ENCODE data around the gene PTGDS.
"Not testable (repeated sequence)": the region's sequence is repeated elsewhere in the genome, so short reads cannot be mapped to it uniquely, and the experiment has no call there.

PTGDS gene

DNA sequence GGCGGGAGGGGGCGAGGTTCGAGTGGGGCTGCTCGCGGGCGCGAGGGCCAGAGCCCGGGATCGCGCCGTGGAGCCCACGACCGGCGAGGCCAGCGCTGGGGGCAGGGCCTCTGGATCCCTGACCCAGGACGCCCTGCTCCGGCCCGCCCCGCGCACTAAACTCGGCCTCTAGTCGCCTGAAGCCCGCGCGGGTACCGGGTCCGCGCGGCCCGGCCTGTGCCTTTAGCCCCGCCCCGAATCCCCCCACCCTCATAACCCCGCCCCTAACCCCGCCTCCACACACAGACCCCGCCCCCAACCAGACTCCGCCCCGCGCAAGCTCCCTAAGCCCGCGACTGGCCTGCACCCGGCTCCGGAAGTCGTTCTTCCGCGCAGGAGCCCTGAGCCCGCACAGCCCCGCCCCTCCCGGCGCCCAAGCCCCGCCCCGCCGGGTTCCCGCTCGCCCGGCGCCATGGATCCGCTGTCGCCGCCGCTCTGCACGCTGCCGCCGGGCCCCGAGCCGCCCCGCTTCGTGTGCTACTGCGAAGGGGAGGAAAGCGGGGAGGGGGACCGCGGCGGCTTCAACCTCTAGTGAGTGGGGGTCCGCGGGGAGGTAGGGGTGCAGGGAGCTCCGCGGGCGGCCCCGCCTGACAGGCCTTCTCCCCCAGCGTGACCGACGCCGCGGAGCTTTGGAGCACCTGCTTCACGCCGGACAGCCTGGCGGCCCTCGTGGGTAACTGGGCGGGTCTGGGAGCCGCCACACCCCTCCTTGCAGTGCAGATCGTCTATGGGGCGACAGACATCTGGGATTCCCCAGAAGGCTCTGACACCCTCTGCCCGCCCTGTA is 14.9 kb downstream of the PTGDS start, which contains the start of gene PAXX:
Gene PAXX (plus strand): TSS at position 430 of the 826 bp plus-strand sequence. CDS start 22 bp downstream, at position 452.
- DNase-seq (ENCODE audit: low spot score), result peak; percentile 92

DNA sequence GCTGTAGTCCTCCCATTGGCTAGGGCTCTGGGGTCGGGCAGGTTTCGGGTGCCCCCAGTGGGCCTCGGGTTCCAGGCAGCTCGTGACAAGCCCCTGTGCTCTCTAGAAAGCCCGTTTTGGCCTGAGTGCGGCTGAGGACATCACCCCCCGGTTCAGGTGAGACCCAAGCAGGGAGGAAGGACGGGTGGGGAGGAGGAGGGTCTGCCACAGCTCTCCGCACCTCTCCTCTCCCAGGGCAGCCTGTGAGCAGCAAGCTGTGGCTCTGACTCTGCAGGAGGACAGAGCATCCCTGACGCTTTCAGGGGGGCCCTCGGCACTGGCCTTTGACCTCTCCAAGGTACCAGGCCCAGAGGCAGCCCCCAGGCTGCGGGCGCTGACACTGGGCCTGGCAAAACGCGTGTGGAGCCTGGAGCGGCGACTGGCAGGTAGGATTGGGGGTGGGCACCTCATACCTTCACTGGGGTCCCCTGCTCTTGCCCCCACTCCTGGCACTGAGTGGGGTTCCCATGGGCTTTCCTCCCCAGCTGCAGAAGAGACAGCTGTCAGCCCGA is 15.6 kb downstream of the PTGDS start:
- no peak for DNase-seq (ENCODE audit: low spot score)

DNA sequence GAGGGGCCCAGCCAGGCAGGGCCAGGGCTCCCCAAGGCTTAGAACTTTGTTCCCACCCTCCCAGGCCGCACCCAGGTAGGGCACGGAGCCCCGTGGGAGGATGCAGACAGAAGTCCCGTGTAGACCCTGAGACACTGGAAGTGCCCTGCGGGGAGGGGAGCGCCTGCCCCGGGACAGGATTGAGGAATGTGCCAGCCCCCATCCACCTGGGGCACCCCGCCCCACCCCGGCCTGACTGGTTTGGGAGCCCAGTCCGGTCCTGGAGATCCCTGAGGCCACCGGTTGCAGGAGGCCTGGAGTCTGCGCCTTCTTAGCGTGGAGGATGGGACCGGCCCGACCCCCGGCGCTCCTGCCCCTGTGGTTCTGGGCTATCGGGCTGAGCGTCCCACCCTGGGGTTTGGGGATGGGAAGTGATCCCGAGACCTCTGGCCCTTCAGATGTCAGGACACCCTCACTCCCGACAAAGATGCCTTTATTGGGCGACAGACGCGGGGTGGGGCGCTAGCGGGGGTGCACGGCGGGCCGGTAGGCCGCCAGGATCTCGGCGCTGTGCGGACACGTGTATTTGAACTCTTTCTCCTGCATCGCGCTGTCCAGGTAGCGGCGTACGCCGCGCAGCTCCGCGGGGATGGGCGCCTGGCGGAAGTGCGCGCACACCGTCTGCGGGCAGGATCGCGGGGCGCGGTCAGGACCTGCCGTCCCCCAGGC is 17.0 kb downstream of the PTGDS start:
- DNase-seq (ENCODE audit: low spot score), result no peak

DNA sequence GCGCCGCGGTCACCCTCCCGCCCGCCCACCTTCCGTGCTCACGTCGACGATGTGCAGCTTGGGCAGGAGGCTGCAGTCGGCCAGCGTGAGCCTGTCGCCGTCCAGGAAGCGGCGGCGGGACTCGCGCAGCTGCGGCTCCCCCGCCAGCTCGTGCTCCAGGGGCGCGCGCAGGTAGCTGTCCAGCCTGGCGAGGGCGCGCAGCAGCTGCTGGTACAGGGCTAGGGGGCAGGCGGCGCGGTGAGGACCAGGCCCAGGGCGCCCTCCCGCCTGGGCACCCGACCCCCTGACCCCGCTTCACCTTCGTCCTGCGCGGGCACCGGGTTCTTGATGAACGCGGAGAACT is 17.6 kb downstream of the PTGDS start:
- DNase-seq (ENCODE audit: low spot score), result no peak

DNA sequence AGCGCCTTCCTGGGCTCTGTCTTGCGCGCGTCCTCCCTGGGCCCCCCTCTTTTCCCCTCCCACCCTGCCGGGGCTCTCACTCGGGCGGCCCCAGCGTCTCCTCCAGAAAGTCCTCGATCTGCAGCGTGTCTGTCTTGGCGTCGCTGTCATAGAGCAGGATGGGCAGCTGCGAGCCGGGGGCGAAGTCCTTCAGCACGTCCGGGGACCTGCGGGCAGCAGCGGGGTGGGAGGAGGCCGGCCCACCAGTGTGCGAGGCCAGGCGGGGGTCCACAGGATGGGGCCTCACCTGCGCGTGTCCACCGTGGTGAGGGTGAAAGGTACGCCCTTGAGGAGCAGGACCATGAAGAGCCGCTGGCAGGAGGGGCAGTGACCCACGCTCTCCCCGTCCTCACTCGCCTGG is 18.1 kb downstream of the PTGDS start:
- DNase-seq (ENCODE audit: low spot score), result no peak

DNA sequence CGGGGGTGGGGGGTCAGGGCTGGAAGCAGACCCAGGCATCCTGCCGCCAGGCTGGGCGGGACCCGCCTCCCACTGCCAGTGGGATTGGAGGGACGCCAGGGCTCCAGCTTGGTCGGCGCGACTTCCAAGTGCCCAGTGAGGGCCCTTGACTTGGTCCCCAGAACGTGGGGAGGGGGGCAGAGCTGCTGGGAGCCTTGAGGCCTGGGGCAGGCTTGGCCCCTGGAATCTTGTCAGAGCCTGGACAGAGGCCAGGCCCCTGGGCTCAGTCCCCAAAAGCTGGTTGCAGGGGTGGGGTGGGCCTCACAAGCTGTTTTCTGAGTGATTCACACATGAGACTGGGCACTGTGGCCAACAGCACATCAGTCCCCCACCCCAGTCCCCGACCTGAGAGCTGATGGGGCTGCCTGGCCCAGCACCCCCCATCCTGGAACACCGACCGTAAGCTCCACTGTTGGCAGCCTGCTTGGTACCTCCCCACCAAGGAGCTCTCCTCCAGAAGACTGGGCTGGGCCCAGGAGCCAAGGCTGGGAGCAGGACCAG is 18.5 kb downstream of the PTGDS start:
- DNase-seq (ENCODE audit: low spot score), result no peak

DNA sequence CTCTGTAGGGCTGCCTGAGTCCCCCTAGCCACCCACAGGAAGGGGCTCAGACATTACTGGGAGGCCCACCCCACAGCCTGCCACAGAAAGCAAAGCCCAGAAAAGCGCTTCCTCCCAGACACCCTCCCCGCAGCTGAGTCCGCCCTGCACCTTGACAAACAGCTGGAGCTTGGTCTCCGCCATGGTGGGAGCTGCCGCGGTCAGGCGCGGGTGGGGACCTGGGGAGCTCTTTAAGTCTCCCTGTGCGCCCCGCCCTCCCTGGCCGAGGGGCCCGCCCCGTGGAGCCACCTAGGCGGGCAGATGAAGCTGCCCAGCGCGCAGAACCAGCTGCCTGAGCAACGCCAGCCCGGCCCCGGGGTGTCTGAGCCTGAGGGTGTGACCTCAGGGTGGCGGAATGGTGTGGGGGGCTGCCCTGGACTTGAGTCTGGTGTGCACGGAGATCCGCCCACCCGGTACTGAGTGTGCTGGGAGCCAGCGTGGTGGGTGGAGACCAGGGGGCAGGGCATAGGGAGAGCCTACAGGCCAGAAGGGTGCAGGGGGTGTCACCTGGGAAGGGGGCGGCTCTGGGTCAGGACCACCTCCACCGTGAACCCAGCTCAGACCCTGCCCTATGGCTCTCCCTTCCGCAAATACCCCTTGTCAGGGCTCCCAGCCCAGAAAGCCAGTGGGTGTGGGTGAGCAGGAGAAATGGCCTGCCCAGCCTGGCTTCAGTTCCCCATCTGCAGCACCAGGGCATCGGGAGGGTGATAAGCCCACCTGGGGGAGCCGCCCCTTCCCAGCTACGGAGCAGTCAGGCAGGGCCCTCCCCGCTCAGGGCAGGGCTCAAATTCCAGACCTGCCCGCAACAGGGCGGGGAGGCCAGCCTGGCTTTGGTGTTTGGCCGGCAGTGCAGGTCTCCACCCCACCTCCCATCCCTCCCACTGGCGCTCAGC is 19.3 kb downstream of the PTGDS start, which contains the start of gene CLIC3:
Gene CLIC3 (minus strand): TSS at position 208 of the 932 bp plus-strand sequence. CDS start 25 bp downstream, at position 183.
- DNase-seq (ENCODE audit: low spot score), result peak; percentile 57

DNA sequence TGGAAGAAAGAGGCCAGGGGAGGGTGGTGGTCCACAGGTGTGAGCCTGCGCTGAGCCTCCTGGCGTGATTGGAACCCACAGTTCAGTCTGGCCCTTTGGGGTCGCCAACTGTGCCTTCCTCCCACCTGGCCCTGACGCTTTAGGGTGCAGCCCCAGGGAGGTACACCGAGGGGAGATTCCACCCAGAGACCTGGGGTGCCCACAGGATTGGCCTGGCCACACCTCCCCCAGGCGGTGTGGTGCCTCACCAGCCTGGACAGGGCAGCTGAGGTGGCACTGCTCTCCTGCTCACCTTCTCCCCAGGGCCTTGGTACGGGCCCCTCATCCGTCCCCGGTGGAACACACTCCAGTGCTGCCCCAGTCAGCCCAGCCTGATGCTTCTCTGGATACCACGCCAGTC is 20.1 kb downstream of the PTGDS start:
- no peak for DNase-seq (ENCODE audit: low spot score)

DNA sequence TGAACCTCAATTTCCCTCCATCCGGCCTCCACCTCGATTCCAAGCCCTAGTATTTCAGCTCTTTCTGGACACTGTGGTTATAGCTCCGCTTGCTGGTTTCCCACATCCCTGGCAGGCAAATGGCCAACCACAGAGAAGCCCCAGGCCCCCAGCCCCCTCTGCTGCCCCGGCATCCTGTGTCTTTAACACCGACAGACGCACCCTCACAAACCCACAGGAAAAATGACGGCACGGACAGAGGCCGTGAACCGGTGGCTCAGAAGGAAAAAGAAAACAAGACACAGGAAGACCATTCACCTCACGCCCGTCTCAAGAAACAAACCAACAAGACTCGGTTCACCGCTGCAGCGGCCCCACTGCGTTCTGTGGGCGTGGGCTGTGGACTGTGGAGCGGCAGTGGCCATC is 20.5 kb downstream of the PTGDS start:
- peak; percentile 33 for DNase-seq (ENCODE audit: low spot score)

DNA sequence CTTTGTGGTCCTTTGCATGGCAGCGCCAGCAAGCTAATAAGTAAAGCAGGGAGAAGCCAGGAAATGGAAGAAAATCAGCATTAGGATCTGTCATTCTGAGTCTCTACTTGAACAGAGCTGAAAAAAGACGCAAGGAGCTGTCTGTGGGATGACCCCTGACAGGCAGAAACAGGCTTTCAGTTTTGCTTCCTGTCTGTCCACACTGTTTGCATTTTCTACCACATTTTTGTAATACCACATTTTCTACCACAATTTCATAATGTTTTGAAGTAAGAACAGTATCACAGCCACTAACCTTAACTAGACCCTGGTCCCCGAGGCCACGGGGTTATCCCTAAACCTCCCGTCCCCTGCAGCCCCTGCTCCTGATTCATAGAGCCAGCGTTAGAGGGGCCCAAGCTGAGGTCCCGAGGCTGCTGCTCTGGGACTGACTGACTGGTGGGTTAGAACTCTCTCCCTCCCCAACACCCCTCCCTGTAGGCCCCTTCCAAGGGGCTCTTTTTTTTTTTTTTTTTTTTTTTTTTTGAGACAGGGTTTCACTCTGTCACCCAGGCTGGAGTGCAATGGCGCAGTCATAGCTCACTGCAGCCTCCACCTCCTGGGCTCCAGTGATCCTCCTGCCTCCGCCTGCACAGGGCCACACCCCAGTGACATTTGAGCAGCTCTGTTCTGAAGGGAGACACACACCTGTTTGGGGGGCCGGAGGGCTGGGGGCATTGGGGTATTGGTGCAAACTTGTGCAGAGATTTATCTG is 23.1 kb downstream of the PTGDS start:
- DNase-seq (ENCODE audit: low spot score), result peak; percentile 40

DNA sequence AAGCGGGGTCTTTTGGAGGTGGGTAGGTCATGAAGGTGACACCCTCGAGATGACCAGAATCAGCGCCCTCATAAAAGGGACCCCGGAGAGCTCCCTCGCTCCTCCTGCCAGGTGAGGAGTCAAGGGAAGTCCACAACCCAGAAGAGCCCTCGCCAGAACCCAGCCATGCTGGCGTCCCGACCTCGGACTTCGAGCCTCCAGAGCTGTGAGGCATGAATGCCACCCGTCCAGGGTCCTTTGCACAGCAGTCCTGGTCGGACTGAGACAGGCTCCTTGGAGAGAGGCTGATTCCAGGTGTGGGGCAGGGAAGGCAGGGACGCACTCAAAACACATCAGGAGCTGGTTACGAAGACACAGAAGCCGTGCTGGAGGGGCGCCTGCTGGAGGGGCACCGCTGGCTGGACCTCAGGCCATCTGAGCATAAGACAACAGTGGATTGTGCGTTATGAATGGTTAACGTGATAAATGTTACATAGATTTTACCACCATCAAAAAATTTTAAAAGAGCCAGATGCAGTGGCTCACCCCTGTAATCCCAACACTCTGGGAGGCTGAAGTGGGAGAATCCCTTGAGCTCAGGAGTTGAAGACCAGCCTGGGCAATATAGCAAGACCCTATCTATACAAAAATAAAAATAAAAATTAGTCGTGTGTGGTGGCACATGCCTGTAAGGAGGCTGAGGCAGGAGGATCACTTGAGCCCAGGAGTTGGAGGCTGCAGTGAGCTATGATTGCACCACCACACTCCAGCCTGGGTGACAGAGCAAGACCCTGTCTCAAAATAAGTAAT is 24.7 kb downstream of the PTGDS start:
- no peak for DNase-seq (ENCODE audit: low spot score)

DNA sequence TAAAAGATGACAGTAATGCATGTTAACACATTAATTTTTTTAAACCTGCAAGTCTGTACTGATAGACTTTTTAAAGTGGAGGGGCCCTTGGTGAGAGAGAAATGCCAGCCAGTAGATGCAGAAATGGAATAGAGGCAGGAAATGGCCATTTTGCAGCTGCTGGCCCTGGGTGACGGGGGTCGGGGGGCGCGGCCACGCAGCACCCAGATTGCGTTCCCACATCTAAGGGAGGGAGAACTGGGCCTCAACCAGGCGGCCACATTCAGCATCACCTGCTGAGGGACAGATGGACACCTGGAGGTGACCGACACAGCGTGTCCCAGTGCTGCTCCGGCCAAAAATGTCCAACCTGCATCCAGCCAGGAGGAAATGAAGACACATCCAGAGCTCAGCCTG is 25.3 kb downstream of the PTGDS start:
- DNase-seq (ENCODE audit: low spot score), result no peak

DNA sequence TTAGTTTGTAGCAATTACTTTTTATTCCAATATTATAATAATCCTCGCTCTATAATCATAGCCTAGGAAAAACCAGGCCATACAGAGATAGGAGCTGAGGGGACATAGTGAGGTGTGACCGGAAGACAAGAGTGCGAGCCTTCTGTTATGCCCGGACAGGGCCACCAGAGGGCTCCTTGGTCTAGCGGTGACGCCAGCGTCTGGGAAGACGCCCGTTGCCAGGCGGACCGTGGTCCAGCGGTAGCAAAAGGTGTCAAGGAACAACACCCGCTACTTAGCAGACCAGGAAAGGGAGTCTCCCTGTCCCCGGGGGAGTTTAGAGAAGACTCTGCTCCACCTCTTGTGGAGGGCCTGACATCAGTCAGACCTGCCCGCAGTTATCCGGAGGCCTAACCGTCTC is 27.0 kb downstream of the PTGDS start:
- not testable (repeated sequence) for DNase-seq (ENCODE audit: low spot score)

DNA sequence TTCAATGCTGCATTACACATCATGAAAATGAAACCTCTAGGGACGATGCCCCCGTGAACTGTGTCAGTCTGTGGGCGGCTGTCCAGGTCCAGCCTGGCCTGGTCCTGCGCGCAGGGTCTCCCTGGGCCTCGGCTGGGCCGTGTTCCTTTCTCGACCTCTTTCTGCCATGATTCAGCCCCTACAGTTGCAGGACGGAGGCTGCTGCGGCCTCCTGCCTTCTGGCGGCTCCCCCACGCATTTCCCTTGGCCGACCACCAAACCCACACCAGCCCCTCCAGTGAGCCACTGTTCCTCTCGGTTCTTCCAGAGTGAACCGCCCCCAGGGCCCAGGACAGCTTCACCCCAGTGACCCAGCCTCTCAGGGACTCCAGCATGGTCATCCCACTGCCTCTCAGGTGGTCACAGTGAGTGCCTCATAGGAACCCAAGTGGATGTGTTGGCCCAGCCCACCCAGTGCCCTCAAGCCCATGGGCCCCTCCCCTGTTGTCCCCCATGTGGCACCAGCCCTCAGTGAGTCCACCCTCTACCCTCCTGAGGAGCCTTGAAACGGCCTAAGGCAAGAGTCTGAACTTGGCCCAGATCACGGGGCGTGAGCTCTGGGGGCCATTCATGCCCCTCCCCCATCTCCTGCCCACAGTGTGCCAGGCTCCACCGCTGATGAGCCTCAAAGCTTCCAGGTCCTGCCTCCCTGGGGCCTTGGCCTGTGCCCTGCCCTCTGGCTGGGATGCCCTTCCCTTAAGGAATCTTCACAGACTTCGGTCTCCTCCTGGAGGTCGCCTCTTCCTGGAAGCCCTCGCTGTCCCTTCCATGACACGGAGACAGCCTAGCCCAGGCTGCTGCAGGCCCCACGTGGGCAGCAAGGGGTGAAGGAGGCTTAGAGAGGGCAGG is 29.1 kb downstream of the PTGDS start:
- DNase-seq (ENCODE audit: low spot score), result no peak

DNA sequence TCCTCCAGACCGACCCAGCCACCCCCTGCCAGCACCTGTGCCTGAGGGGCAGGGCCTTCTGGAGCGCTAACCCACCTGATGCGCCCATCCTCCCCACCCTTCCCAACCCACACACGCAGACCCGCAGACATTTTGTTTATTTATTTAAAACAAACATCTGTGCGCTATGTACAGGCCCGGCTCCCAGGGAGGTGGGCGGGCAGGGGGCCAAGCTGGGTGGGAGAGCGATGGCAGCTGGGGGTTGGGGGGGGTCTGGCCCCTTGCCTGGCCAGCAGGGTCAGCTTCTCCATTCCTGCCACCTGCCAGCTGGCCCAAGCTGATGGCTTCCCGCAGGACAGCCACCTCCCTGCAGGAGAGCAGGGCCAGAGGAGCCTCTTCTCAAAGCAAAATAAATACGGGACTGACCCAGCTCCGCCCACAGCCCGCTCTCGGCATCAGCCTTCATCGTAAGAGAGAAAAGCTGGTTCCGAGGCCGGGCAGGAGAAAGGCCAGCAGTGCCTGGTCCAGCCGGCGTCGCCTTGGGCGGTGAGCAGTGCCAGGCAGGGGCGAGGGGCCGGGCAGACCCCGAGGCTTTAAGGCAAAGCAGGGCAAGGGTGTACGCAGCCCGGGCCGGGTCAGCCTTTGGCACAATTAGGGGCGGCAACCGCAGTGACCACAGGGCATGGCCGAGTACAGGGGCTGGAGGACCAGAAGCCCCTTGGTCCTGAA is 30.0 kb downstream of the PTGDS start:
- no peak for DNase-seq (ENCODE audit: low spot score)

DNA sequence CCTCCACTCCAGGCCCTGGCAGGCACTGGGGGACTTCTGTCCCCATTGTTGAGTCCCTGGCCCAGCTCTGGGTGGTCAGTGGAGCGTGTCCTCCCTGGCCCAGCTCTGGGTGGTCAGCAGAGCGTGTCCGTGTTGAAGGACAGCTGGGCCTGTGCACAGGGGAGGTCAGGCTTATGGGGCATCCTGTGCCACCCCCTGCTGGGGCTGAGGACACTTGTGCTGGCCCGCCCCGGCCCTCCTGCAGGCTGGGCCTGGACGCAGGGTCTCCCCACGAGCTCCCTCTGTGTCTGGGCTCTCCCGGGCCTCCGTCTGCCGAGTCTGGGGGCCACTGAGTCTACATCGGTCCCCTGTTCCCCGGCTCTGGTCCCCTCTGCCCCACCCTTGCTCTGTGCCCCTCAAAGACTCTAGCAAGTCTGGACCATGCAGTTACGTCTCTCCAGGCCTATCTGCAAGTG is 30.5 kb downstream of the PTGDS start:
- DNase-seq (ENCODE audit: low spot score), result no peak

DNA sequence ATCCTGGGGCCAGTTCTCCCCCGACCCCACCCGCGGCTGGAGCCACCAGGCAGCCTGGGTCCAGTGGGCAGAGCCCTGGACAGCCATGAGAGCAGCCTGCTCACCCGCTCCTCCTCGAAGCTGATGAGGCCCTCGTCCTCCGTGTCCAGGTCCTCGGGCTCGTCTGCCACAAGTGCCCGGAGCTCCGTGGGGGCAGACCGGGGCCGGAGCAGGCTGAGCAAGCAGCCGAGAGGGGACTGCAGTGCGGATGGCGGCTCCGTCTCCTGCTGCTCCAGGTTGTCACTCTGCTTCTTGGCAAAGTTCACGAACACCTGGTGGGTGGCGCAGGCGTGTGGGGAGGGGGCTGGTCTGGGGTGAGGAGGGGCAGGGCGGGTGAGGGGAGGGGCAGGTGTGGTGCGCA is 31.0 kb downstream of the PTGDS start:
- no peak for DNase-seq (ENCODE audit: low spot score)

DNA sequence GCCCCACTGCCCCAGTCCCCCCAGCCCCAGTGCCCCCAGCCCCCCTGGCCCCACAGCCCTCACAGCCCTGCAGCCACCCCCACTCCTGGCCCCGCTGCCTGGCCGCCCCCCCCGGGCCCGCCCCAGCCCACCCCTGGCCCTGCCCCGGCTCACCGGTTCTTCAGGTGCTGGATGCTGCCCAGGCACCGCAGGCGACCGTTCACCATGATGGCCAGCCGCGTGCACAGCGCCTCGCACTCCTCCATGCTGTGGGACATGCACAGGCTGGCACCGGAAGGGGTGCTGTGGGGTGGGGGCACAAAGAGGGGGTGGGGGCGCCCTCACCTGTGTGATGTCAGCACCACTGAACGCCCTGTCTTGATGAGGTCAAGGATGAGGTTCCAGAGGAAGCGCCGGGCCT is 31.9 kb downstream of the PTGDS start:
- DNase-seq (ENCODE audit: low spot score), result no peak
